Spleen (tissue), 11 donors: ENCODE data around the gene PIGM. TPM values are rescaled to one million over a fixed set of nuclear protein-coding genes. Genes with fewer than 3 reads are reported as not detected.
A peak's percentile ranks its signal among the peaks of the same experiment; 100 is the strongest.

Experiments used
- DNase-seq: peaks from one replicate; pipeline ENCODE4 v3.0.0-alpha.2; 2020
- H3K27ac ChIP-seq, 8 donors: fragments of 200-600 bp; sonication (generic) in 7 of 8; 1 replicate in 4 of 8; 2 replicates in 4 of 8; pipeline versions ENCODE4 v1.5.0 to v1.8.0; 2016 to 2021; ENCODE audit warnings: inconsistent platforms in 4 of 8, mild to moderate bottlenecking in 4 of 8, moderate library complexity in 1 of 8
- H3K27me3 ChIP-seq, 7 donors: fragments of 200-600 bp; sonication (generic) in 6 of 7; replicated peaks in 1 of 7; 1 replicate in 4 of 7; 2 replicates in 3 of 7; pipeline versions ENCODE4 v1.5.0 to v1.8.0; 2016 to 2021; ENCODE audit warnings: inconsistent platforms in 3 of 7, mild to moderate bottlenecking in 1 of 7
- H3K36me3 ChIP-seq, 6 donors: fragments of 200-600 bp; sonication (generic) in 5 of 6; 1 replicate in 4 of 6; 2 replicates in 2 of 6; pipeline versions ENCODE4 v1.5.0 to v1.8.0; 2016 to 2021; ENCODE audit warnings: inconsistent platforms in 2 of 6
- H3K4me1 ChIP-seq, 6 donors: fragments of 200-600 bp; sonication (generic) in 5 of 6; 1 replicate in 3 of 6; 2 replicates in 3 of 6; pipeline versions ENCODE4 v1.5.0 to v1.8.0; 2016 to 2021; ENCODE audit warnings: inconsistent platforms in 3 of 6
- H3K4me3 ChIP-seq, 8 donors: fragments of 200-600 bp; sonication (generic) in 7 of 8; 1 replicate in 4 of 8; 2 replicates in 4 of 8; pipeline versions ENCODE4 v1.5.0 to v1.8.0; 2016 to 2021; ENCODE audit warnings: inconsistent platforms in 4 of 8, mild to moderate bottlenecking in 4 of 8, moderate library complexity in 2 of 8
- H3K9me3 ChIP-seq, 8 donors: fragments of 200-600 bp; sonication (generic) in 7 of 8; 1 replicate in 4 of 8; 2 replicates in 4 of 8; pipeline versions ENCODE4 v1.5.0 to v1.8.0; 2016 to 2021; ENCODE audit warnings: inconsistent platforms in 4 of 8
- POLR2A ChIP-seq, 3 donors: fragments of 450-650 bp; IDR thresholded peaks; one replicate each; pipeline ENCODE4 v1.5.1; 2017; ENCODE audit warnings: antibody characterized with exemption in 3 of 3, mild to moderate bottlenecking in 1 of 3
- POLR2AphosphoS5 ChIP-seq, 3 donors: sonication (generic); formaldehyde crosslinking; IDR thresholded peaks; one replicate each; pipeline ENCODE4 v1.5.1; 2017; ENCODE audit warnings: antibody characterized with exemption in 3 of 3
- WGBS, 5 donors: extraction: QIAGEN DNeasy Blood & Tissue Kit in 3 of 5; methylation state at CpG; one replicate each; pipeline versions ENCODE4 v1.1.5 to v1.1.7; 2013 to 2018; 5-methylcytosine and 5-hydroxymethylcytosine counted together
- intact Hi-C: fragments of 100-400 bp; cut with DNase I; formaldehyde crosslinking; loops from one replicate; pipeline ENCODE4 v1.15.0; 2023; ENCODE audit warnings: low total_unique reads
- polyA plus RNA-seq, 3 donors: library from polyadenylated mRNA; stranded (reverse); fragments of 200-250 nt; gene quantifications; one replicate each; pipeline ENCODE4 v1.2.1, GENCODE V29; 2013
- total RNA-seq, 7 donors: library from RNA; depleted of rRNA in 3 of 7; stranded (reverse); fragments of >200 nt in 3 of 7; fragmentation: NEBNext Ultra II Directional in 4 of 7; extraction: Animal tissue kit (Norgen Biotek cat#: 25700) in 4 of 7; gene quantifications; one replicate each; pipeline versions ENCODE4 v1.1.0 to v1.2.1, GENCODE V29; 2016 to 2021
- TF ChIP-seq, protein P1 (sequence below), 11 experiments: fragments of 200-600 bp in 7 of 11; fragments of 450-650 bp in 4 of 11; sonication (generic) in 4 of 11; IDR thresholded peaks in 8 of 11; conservative IDR thresholded peaks in 3 of 11; 1 replicate in 7 of 11; 2 replicates in 4 of 11; pipeline versions ENCODE4 v1.4.0 to v1.8.0; 2016 to 2021; ENCODE audit warnings: antibody characterized with exemption in 11 of 11, inconsistent platforms in 4 of 11, mild to moderate bottlenecking in 1 of 11
- donor health status: healthy with polysubstance abuse.
- donor health status: DM: no; HTN: no; CAD: no; lungs with moderate emphysema.
- donor health status: DM: no; HTN: no; CAD: no.
- donor health status: Bipolar disorder and iron deficiency.
- donor health status: healthy.
- donor health status: DM: no; HTN: no; CAD: no.
- donor health status: DM: yes; HTN: yes; CAD: no.

Gene PIGM
- total and polyA plus RNA-seq, 10 donors: 2.1 to 8.5 (median 5.1) TPM

DNA sequence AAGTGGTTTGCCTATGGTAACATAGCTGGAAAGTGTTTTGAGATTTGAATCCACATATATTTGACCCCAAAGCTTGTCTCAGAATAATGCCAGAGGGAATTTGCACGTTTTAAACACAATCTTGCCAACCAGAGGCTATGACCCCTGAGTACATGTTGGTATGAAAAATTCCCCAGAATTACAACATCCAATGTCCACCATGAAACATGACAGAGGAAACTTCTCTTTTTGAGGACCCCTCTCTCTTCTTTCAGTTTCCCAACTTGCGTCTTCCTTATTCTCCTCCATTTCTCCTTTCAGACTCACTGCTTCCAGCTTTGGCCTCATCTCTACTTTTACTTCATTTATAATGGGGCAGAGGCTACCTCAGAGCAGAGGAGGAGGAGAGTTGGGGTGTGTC lies 44.0 kb upstream of the PIGM start:
- intact Hi-C loops: no loop called here
- WGBS, 5 donors: 30 to 54% (median 36%) methylated on average over 2 of the region's 2 CpGs
- H3K27ac ChIP-seq: peak overlapping the region in 3 of 8 donors; percentile 2 to 43 (median 21)
- H3K27me3 ChIP-seq: peaks cover 0 to 46% (median 19%) of the 10 kb centered on the region in 7 donors
- no peaks in the 10 kb centered on the region for H3K9me3 ChIP-seq
- H3K4me1 ChIP-seq: peaks cover 0 to 14% (median 4%) of the 10 kb centered on the region in 6 donors
- TF ChIP-seq POLR2AphosphoS5 (IDR thresholded peaks at IDR 0.05) (no peak), POLR2A (IDR thresholded peaks at IDR 0.05) (no peak)
- TF ChIP-seq, protein P1, sequence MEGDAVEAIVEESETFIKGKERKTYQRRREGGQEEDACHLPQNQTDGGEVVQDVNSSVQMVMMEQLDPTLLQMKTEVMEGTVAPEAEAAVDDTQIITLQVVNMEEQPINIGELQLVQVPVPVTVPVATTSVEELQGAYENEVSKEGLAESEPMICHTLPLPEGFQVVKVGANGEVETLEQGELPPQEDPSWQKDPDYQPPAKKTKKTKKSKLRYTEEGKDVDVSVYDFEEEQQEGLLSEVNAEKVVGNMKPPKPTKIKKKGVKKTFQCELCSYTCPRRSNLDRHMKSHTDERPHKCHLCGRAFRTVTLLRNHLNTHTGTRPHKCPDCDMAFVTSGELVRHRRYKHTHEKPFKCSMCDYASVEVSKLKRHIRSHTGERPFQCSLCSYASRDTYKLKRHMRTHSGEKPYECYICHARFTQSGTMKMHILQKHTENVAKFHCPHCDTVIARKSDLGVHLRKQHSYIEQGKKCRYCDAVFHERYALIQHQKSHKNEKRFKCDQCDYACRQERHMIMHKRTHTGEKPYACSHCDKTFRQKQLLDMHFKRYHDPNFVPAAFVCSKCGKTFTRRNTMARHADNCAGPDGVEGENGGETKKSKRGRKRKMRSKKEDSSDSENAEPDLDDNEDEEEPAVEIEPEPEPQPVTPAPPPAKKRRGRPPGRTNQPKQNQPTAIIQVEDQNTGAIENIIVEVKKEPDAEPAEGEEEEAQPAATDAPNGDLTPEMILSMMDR (IDR thresholded peaks at IDR 0.05 in 8 of 11, conservative IDR thresholded peaks at IDR 0.05 in 3 of 11): no peak
- H3K4me3 ChIP-seq: no peak overlapping the region
- DNase-seq: no peak
- H3K36me3 ChIP-seq: no peaks in the 10 kb centered on the region

DNA sequence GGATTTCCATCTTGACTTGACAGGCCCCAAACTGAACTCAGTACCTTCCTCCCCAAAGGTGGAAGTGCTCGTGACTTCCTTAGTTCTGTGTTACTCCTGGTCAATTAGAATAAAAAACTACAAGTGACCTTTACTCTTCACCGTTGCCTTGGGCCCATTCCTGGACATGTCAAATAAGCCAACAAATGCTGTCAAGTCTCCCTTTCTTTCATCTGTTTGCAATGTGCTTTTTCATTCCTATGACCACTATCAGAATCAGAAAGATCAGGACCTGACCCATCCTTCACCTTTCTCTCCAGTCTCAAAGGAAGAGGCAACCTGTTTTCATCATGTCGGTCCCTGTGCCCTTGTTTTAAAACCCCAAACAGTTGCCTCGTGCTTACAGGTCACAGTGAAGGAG lies 43.1 kb upstream of the PIGM start:
- DNase-seq: no peak
- H3K27ac ChIP-seq: peak overlapping the region in 1 of 8 donors; percentile 21
- peaks cover 3 to 24% (median 11%) of the 10 kb centered on the region in 6 donors for H3K4me1 ChIP-seq
- H3K27me3 ChIP-seq: peaks cover 0 to 46% (median 9%) of the 10 kb centered on the region in 7 donors
- WGBS, 5 donors: 55 to 81% (median 63%) methylated on average over 4 of the region's 4 CpGs
- intact Hi-C loops: no loop called here
- H3K36me3 ChIP-seq: no peaks in the 10 kb centered on the region
- TF ChIP-seq, protein P1 (IDR thresholded peaks at IDR 0.05 in 8 of 11, conservative IDR thresholded peaks at IDR 0.05 in 3 of 11): no peak
- TF ChIP-seq POLR2A (IDR thresholded peaks at IDR 0.05) (no peak), POLR2AphosphoS5 (IDR thresholded peaks at IDR 0.05) (no peak)
- H3K9me3 ChIP-seq: no peaks in the 10 kb centered on the region
- no peak overlapping the region for H3K4me3 ChIP-seq

DNA sequence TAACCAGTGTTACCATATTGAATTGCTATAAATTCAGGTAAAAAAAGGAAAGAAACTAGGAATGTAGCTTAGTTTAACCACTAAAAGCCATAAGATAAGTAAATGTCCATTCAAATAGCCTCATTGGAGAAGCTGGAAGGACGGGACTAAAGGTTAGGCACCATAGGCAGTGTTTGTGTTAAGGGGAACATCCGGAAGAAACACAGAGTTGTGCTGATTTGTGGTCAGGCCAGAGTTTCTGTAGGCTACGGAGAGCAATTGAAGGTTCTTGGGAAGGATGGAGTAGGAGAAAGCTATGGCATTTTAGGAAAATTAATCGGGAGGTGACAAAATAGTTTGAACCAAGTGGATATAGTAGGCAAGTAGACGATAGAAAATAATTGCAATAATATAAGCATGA lies 39.5 kb upstream of the PIGM start:
- no peaks in the 10 kb centered on the region for H3K9me3 ChIP-seq
- intact Hi-C loops: no loop called here
- WGBS, 5 donors: 81 to 87% (median 81%) methylated on average over 5 of the region's 5 CpGs
- peak overlapping the region in 3 of 8 donors; percentile 17 to 48 (median 48) for H3K27ac ChIP-seq
- TF ChIP-seq POLR2AphosphoS5 (IDR thresholded peaks at IDR 0.05): no peak
- TF ChIP-seq, protein P1 (IDR thresholded peaks at IDR 0.05 in 8 of 11, conservative IDR thresholded peaks at IDR 0.05 in 3 of 11): no peak
- TF ChIP-seq POLR2A (IDR thresholded peaks at IDR 0.05): no peak
- peaks cover 0 to 40% (median 0%) of the 10 kb centered on the region in 7 donors for H3K27me3 ChIP-seq
- peaks cover 3 to 40% (median 14%) of the 10 kb centered on the region in 6 donors for H3K4me1 ChIP-seq
- peak overlapping the region in 1 of 8 donors; percentile 63 for H3K4me3 ChIP-seq
- no peak for DNase-seq
- no peaks in the 10 kb centered on the region for H3K36me3 ChIP-seq

DNA sequence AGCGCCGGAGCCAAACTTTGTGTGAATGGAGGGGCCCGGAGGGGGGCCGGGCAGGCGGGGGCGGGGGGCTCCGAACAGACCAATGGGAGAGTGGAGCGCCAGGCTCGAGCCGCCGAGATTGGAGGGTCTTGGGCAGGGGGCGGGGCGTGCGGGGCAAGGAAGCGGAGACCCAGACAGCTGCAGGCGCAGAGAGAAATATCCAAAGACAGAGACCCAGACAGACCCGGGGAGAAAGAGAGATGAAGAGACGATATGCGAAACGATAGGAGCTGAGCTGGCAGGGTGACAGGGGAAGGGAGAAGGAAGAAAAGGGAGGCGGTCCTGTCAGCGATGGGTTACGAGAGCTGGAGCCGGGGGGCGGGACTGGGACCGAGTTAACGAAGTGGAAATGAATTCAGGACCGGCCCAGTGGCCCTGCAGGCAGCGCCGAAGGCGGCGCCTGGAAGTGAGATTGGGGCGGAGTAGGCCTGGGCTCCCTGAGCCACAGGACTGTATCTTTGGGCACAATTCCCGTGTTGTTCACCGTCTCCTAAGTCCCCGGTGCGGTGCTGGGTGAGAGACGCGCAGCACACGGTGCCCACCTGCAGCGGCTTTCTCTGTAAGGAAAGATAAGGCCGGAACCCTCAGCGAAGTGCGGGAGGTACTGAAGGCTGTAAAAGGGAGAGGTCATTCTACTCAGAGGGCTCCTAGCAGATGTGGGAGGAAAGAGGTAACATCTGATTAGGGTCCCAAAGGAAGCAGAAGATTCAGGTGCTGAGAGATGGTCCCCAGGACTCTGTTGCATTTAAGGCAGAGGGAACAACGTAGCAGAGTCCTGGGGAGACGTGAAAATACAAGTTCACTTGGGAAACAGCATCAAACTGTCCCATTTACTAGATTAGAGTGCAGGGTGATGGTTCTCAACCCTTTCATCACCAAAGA lies 38.7 kb upstream of the PIGM start:
- WGBS, 5 donors: 1 to 3% (median 2%) methylated on average over 39 to 46 of the region's 46 CpGs
- H3K9me3 ChIP-seq: no peaks in the 10 kb centered on the region
- intact Hi-C loops: no loop called here
- DNase-seq: peak; percentile 91
- peak overlapping the region in 7 of 8 donors; percentile 1 to 60 (median 48) for H3K27ac ChIP-seq
- TF ChIP-seq POLR2AphosphoS5 (IDR thresholded peaks at IDR 0.05) (peak; percentile 28 to 72 (median 60)), POLR2A (IDR thresholded peaks at IDR 0.05) (peak in 1 of 3 donors; percentile 19)
- TF ChIP-seq, protein P1 (IDR thresholded peaks at IDR 0.05 in 8 of 11, conservative IDR thresholded peaks at IDR 0.05 in 3 of 11): no peak
- peaks cover 0 to 33% (median 0%) of the 10 kb centered on the region in 7 donors for H3K27me3 ChIP-seq
- H3K4me3 ChIP-seq: peak overlapping the region; percentile 48 to 74 (median 52)
- H3K4me1 ChIP-seq: peaks cover 3 to 40% (median 14%) of the 10 kb centered on the region in 6 donors
- H3K36me3 ChIP-seq: no peaks in the 10 kb centered on the region
